NT2/D1 (cell line): ENCODE results near the gene IMMP2L.

Source experiments
- SUZ12 ChIP-seq: IDR thresholded peaks from 2 replicates; pipeline ENCODE4 v1.6.1; 2011; ENCODE audit not compliant: insufficient read length, insufficient read depth; ENCODE audit errors: extremely low read depth
- YY1 ChIP-seq: IDR thresholded peaks from 2 replicates; pipeline ENCODE4 v1.6.1; 2011; ENCODE audit not compliant: insufficient read length, insufficient read depth
- ZNF274 ChIP-seq: IDR thresholded peaks from 2 replicates; pipeline ENCODE4 v1.6.1; 2011; ENCODE audit warnings: mild to moderate bottlenecking, low read depth, low read length

- TF ChIP-seq SUZ12 (no peak), ZNF274 (no peak), YY1 (no peak)
Observed at GRCh38 chr7:111174510-111174909, 387.8 kb downstream of the IMMP2L start.
